ENCODE measurements around the gene CNOT1.

CNOT1 gene

GRCh38 chr16:58530179-58530578 lies 99.4 kb downstream of the CNOT1 start:
- Histone ChIP-seq H3K9me3 (replicated peaks; ENCODE audit: insufficient read depth, low read length) (no peaks in the 10 kb centered on the region), H3K79me2 (ENCODE audit: low read length) (peaks cover 41% of the 10 kb centered on the region), H3F3A (ENCODE audit: insufficient read depth, low read length) (no peaks in the 10 kb centered on the region; the same call in 1 of the 2 replicates), H4K20me1 (ENCODE audit: insufficient read depth, low read length) (no peaks in the 10 kb centered on the region), H3K27me3 (replicated peaks; ENCODE audit: insufficient read depth, low read length) (no peaks in the 10 kb centered on the region), H3K4me2 (ENCODE audit: low read depth, low read length) (no peak overlapping the region), H3K9ac (ENCODE audit: low read length) (no peak overlapping the region), H3K36me3 (replicated peaks; ENCODE audit: insufficient read depth, low read length) (peaks cover 32% of the 10 kb centered on the region; the same call in 1 of the 2 replicates), H3K27ac (ENCODE audit: low read length) (no peak overlapping the region), H3K4me1 (ENCODE audit: low read length) (no peaks in the 10 kb centered on the region), H3K9me2 (replicated peaks; ENCODE audit: insufficient read depth, low read length) (no peaks in the 10 kb centered on the region), H3K4me3 (ENCODE audit: low read length) (no peak overlapping the region), H2AFZ (ENCODE audit: low read length) (no peak overlapping the region)
- TF ChIP-seq EZH2 (optimal IDR thresholded peaks at IDR 0.05; ENCODE audit: low read depth, low read length), result no peak
- TF ChIP-seq EZH2phosphoT487 (IDR thresholded peaks at IDR 0.05; ENCODE audit: low read length), result no peak
- TF ChIP-seq CTCF (IDR thresholded peaks at IDR 0.05; ENCODE audit: low read length), result no peak
- DNase-seq, result no peak

- DNase-seq, result no peak
- H3K9me3 ChIP-seq (replicated peaks; ENCODE audit: insufficient read depth, low read length), result no peaks in the 10 kb centered on the region
- H3K4me2 ChIP-seq (ENCODE audit: low read depth, low read length), result no peak overlapping the region
- peaks cover 19% of the 10 kb centered on the region for H3F3A ChIP-seq (ENCODE audit: insufficient read depth, low read length)
- H4K20me1 ChIP-seq (ENCODE audit: insufficient read depth, low read length), result peaks cover 10% of the 10 kb centered on the region
- H3K9ac ChIP-seq (ENCODE audit: low read length), result no peak overlapping the region
- H3K36me3 ChIP-seq (replicated peaks; ENCODE audit: insufficient read depth, low read length), result peaks cover 40% of the 10 kb centered on the region
- no peak overlapping the region for H2AFZ ChIP-seq (ENCODE audit: low read length)
- no peak overlapping the region for H3K27ac ChIP-seq (ENCODE audit: low read length)
- H3K79me2 ChIP-seq (ENCODE audit: low read length), result peaks cover 65% of the 10 kb centered on the region
- no peaks in the 10 kb centered on the region for H3K27me3 ChIP-seq (replicated peaks; ENCODE audit: insufficient read depth, low read length)
- TF ChIP-seq EZH2phosphoT487 (IDR thresholded peaks at IDR 0.05; ENCODE audit: low read length) (no peak), EZH2 (optimal IDR thresholded peaks at IDR 0.05; ENCODE audit: low read depth, low read length) (no peak)
- H3K4me1 ChIP-seq (ENCODE audit: low read length), result peaks cover 11% of the 10 kb centered on the region
- H3K4me3 ChIP-seq (ENCODE audit: low read length), result no peak overlapping the region
- no peaks in the 10 kb centered on the region for H3K9me2 ChIP-seq (replicated peaks; ENCODE audit: insufficient read depth, low read length)
Measured at GRCh38 chr16:58519707-58520106, 109.9 kb downstream of the CNOT1 start.

GRCh38 chr16:58518980-58519368 lies 110.7 kb downstream of the CNOT1 start:
- Histone ChIP-seq H3K4me3 (ENCODE audit: low read length) (no peak overlapping the region), H3K27ac (ENCODE audit: low read length) (no peak overlapping the region), H3K9ac (ENCODE audit: low read length) (no peak overlapping the region), H3K27me3 (replicated peaks; ENCODE audit: insufficient read depth, low read length) (no peaks in the 10 kb centered on the region), H2AFZ (ENCODE audit: low read length) (no peak overlapping the region), H3K4me1 (ENCODE audit: low read length) (peaks cover 11% of the 10 kb centered on the region), H3F3A (ENCODE audit: insufficient read depth, low read length) (peaks cover 21% of the 10 kb centered on the region), H3K79me2 (ENCODE audit: low read length) (peaks cover 67% of the 10 kb centered on the region), H4K20me1 (ENCODE audit: insufficient read depth, low read length) (peaks cover 10% of the 10 kb centered on the region), H3K9me3 (replicated peaks; ENCODE audit: insufficient read depth, low read length) (no peaks in the 10 kb centered on the region), H3K36me3 (replicated peaks; ENCODE audit: insufficient read depth, low read length) (peaks cover 34% of the 10 kb centered on the region), H3K4me2 (ENCODE audit: low read depth, low read length) (no peak overlapping the region), H3K9me2 (replicated peaks; ENCODE audit: insufficient read depth, low read length) (no peaks in the 10 kb centered on the region)
- no peak for TF ChIP-seq CTCF (IDR thresholded peaks at IDR 0.05; ENCODE audit: low read length)
- no peak for TF ChIP-seq EZH2phosphoT487 (IDR thresholded peaks at IDR 0.05; ENCODE audit: low read length)
- no peak for TF ChIP-seq EZH2 (optimal IDR thresholded peaks at IDR 0.05; ENCODE audit: low read depth, low read length)
- no peak for DNase-seq

- peaks cover 11% of the 10 kb centered on the region for H3K4me1 ChIP-seq (ENCODE audit: low read length)
- no peak overlapping the region for H3K4me3 ChIP-seq (ENCODE audit: low read length)
- peaks cover 65% of the 10 kb centered on the region for H3K79me2 ChIP-seq (ENCODE audit: low read length)
- no peak overlapping the region for H3K27ac ChIP-seq (ENCODE audit: low read length)
- H3K9ac ChIP-seq (ENCODE audit: low read length), result no peak overlapping the region
- H3K4me2 ChIP-seq (ENCODE audit: low read depth, low read length), result no peak overlapping the region
- H3K27me3 ChIP-seq (replicated peaks; ENCODE audit: insufficient read depth, low read length), result no peaks in the 10 kb centered on the region
- H3F3A ChIP-seq (ENCODE audit: insufficient read depth, low read length), result peaks cover 21% of the 10 kb centered on the region
- no peak overlapping the region for H2AFZ ChIP-seq (ENCODE audit: low read length)
- no peaks in the 10 kb centered on the region for H3K9me3 ChIP-seq (replicated peaks; ENCODE audit: insufficient read depth, low read length)
- no peak for DNase-seq
- no peaks in the 10 kb centered on the region for H3K9me2 ChIP-seq (replicated peaks; ENCODE audit: insufficient read depth, low read length)
- peaks cover 34% of the 10 kb centered on the region for H3K36me3 ChIP-seq (replicated peaks; ENCODE audit: insufficient read depth, low read length)
- no peak for TF ChIP-seq CTCF (IDR thresholded peaks at IDR 0.05; ENCODE audit: low read length)
- TF ChIP-seq EZH2phosphoT487 (IDR thresholded peaks at IDR 0.05; ENCODE audit: low read length), result no peak
- no peak for TF ChIP-seq EZH2 (optimal IDR thresholded peaks at IDR 0.05; ENCODE audit: low read depth, low read length)
- H4K20me1 ChIP-seq (ENCODE audit: insufficient read depth, low read length), result peaks cover 10% of the 10 kb centered on the region
Measured at GRCh38 chr16:58518083-58518979, 111.3 kb downstream of the CNOT1 start.

All from MM.1S (cell line).